HG03521 (cell line): ENCODE data around the gene LRRC74B.
"Not testable (repeated sequence)": the region's sequence is repeated elsewhere in the genome, so short reads cannot be mapped to it uniquely, and the experiment has no call there.

Source experiments
- ATAC-seq: cut with Tn5 transposase; IDR thresholded peaks from one replicate; pipeline ENCODE4 v1.9.1; 2021; ENCODE audit warnings: mild to moderate bottlenecking, moderate library complexity; ENCODE audit not compliant: unreplicated experiment

The LRRC74B gene

GRCh38 chr22:21075516-21076138, 29.9 kb downstream of the LRRC74B start:
- no peak for ATAC-seq

GRCh38 chr22:21076912-21077625, 31.3 kb downstream of the LRRC74B start:
- ATAC-seq, result no peak

- ATAC-seq, result no peak
Measured at GRCh38 chr22:21077884-21078508, 32.2 kb downstream of the LRRC74B start.

- ATAC-seq, result no peak
Measured at GRCh38 chr22:21078916-21079315, 33.2 kb downstream of the LRRC74B start.

- ATAC-seq, result no peak
Measured at GRCh38 chr22:21079493-21079892, 33.7 kb downstream of the LRRC74B start.

GRCh38 chr22:21080435-21081137, 34.8 kb downstream of the LRRC74B start:
- no peak for ATAC-seq

- no peak for ATAC-seq
Measured at GRCh38 chr22:21082248-21082647, 36.5 kb downstream of the LRRC74B start.

GRCh38 chr22:21087119-21087518, 41.4 kb downstream of the LRRC74B start:
- ATAC-seq, result no peak

GRCh38 chr22:21087926-21088325, 42.2 kb downstream of the LRRC74B start:
- ATAC-seq, result not testable (repeated sequence)

- ATAC-seq, result not testable (repeated sequence)
Measured at GRCh38 chr22:21091220-21091619, 45.5 kb downstream of the LRRC74B start.

- no peak for ATAC-seq
Measured at GRCh38 chr22:21092797-21093554, 47.2 kb downstream of the LRRC74B start.

GRCh38 chr22:21093555-21094137, 47.9 kb downstream of the LRRC74B start:
- not testable (repeated sequence) for ATAC-seq

- no peak for ATAC-seq
Measured at GRCh38 chr22:21094911-21095772, 49.4 kb downstream of the LRRC74B start.

- no peak for ATAC-seq
Measured at GRCh38 chr22:21095773-21096107, 50.0 kb downstream of the LRRC74B start.

- ATAC-seq, result not testable (repeated sequence)
Measured at GRCh38 chr22:21096878-21097277, 51.1 kb downstream of the LRRC74B start.

- no peak for ATAC-seq
Measured at GRCh38 chr22:21098099-21098671, 52.4 kb downstream of the LRRC74B start.

- ATAC-seq, result no peak
Measured at GRCh38 chr22:21099578-21099977, 53.8 kb downstream of the LRRC74B start.

GRCh38 chr22:21100149-21101032, 54.6 kb downstream of the LRRC74B start:
- no peak for ATAC-seq
